Measurements from ENCODE around the gene PPP1R1C. TPM values are rescaled to one million over a fixed set of nuclear protein-coding genes. Genes with fewer than 3 reads are reported as not detected.

The PPP1R1C gene
- total RNA-seq, 4 donors from 2014 or later: 0.87 to 8.8 (median 4.1) TPM

DNA sequence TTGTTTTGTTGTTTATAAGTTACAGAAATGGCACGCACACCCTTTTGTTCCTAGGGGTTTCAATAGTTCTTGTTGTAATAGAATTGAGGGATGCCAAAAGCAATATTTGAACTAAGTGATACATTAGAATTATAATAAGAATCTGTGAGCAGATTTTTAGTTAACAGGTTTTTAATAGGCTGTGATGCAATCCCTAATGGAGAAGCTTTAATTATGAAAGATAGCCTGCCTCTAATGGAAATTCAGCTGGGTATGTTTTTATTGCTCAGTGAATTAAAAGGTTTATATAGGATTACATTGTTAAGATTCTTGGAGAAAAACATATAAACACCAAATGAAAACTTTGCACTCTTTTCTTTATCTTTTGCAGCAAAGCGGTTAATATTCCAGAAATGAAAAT, 131.1 kb downstream of the PPP1R1C start:
- 48 to 60% methylated on average over 2 of the region's 2 CpGs for WGBS, 2 donors
- DNase-seq (ENCODE audit: low spot score in 2 of 2): no peak
- Histone ChIP-seq H3K27ac (no peak overlapping the region), H3K4me1 (peaks cover 0 to 12% (median 0%) of the 10 kb centered on the region in 4 donors), H3K36me3 (no peaks in the 10 kb centered on the region), H3K9me3 (no peaks in the 10 kb centered on the region), H3K27me3 (no peaks in the 10 kb centered on the region), H3K4me3 (no peak overlapping the region)
- TF ChIP-seq POLR2A (IDR thresholded peaks at IDR 0.05): no peak
- TF ChIP-seq EP300 (IDR thresholded peaks at IDR 0.05): no peak
- no peak for TF ChIP-seq CTCF (IDR thresholded peaks at IDR 0.05)

- TF ChIP-seq CTCF (IDR thresholded peaks at IDR 0.05) (no peak), EP300 (IDR thresholded peaks at IDR 0.05) (no peak), POLR2A (IDR thresholded peaks at IDR 0.05) (no peak)
- Histone ChIP-seq H3K4me3 (no peak overlapping the region), H3K27me3 (no peaks in the 10 kb centered on the region), H3K36me3 (no peaks in the 10 kb centered on the region), H3K4me1 (peaks cover 0 to 12% (median 0%) of the 10 kb centered on the region in 4 donors), H3K9me3 (no peaks in the 10 kb centered on the region), H3K27ac (no peak overlapping the region)
- no peak for DNase-seq (ENCODE audit: low spot score in 2 of 2)
- WGBS, 2 donors: 58 to 62% methylated on average over 1 of the region's 1 CpG
These were observed 131.5 kb downstream of the PPP1R1C start for GRCh38 chr2:182117196-182117595.

DNA sequence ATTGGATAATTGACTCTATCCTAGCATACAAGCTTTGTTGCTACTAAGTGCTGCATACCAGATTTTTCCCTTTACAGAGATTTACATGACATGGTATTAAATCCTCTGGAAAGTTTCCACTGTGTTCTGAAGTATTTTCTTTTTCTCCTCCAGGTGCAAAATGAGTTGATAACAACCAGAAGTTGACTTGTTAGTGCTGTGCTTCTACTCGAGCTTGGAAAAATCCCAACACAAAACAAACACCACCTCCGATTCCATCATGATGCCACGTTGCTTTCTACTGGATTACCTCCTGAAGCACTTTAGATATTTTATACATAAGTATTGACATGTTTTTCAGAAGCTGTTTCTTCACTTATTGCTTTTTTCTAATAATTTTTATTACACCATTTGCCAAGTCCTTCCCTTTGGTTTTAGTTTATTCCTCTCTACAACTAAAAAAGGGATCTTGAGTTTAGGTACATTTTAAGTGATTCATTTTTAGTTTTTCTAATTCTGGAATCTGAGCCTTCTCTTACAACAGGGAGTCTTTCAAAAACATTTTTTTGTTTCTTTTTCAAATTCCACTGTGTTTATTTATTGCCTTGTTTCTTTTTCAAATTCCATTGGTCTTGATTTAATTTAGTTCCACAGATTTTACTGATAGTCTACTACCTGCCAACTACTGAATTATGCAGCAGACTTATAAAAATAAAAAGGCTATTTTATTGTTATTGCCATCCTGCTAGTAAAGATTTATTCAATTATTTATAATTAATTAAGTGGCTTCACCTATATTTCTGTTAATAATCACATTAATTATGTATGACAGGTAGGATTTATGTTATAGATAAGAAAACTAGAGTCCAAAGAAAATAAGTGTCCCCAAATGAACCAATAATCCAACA, 143.4 kb downstream of the PPP1R1C start:
- Histone ChIP-seq H3K9me3 (peaks cover 0 to under 1% (median 0%) of the 10 kb centered on the region in 4 donors), H3K4me1 (peaks cover 0 to 21% (median 0%) of the 10 kb centered on the region in 4 donors), H3K36me3 (no peaks in the 10 kb centered on the region), H3K27me3 (no peaks in the 10 kb centered on the region), H3K4me3 (no peak overlapping the region), H3K27ac (no peak overlapping the region)
- no peak for TF ChIP-seq POLR2A (IDR thresholded peaks at IDR 0.05)
- TF ChIP-seq CTCF (IDR thresholded peaks at IDR 0.05): no peak
- no peak for TF ChIP-seq EP300 (IDR thresholded peaks at IDR 0.05)
- WGBS, 2 donors: 42 to 45% methylated on average over 3 of the region's 3 CpGs
- no peak for DNase-seq (ENCODE audit: low spot score in 2 of 2)

- DNase-seq (ENCODE audit: low spot score in 2 of 2): no peak
- Histone ChIP-seq H3K9me3 (no peaks in the 10 kb centered on the region), H3K27ac (no peak overlapping the region), H3K4me3 (no peak overlapping the region), H3K27me3 (no peaks in the 10 kb centered on the region), H3K4me1 (peaks cover 0 to 21% (median 0%) of the 10 kb centered on the region in 4 donors), H3K36me3 (no peaks in the 10 kb centered on the region)
- TF ChIP-seq CTCF (IDR thresholded peaks at IDR 0.05) (peak in 2 of 5 experiments; percentile 14 to 23), EP300 (IDR thresholded peaks at IDR 0.05) (no peak), POLR2A (IDR thresholded peaks at IDR 0.05) (no peak)
These were observed 147.0 kb downstream of the PPP1R1C start for GRCh38 chr2:182132605-182133004.

GRCh38 chr2:182133195-182133891, 147.7 kb downstream of the PPP1R1C start:
- Histone ChIP-seq H3K9me3 (no peaks in the 10 kb centered on the region), H3K27me3 (no peaks in the 10 kb centered on the region), H3K4me1 (peaks cover 0 to 15% (median 0%) of the 10 kb centered on the region in 4 donors), H3K27ac (no peak overlapping the region), H3K4me3 (no peak overlapping the region), H3K36me3 (no peaks in the 10 kb centered on the region)
- no peak for TF ChIP-seq POLR2A (IDR thresholded peaks at IDR 0.05)
- no peak for DNase-seq (ENCODE audit: low spot score in 2 of 2)
- WGBS, 2 donors: 33 to 35% methylated on average over 1 of the region's 1 CpG
